Tibial nerve (tissue), 3 donors: ENCODE measurements around the gene NFATC3.
"Not testable (repeated sequence)": the region's sequence is repeated elsewhere in the genome, so short reads cannot be mapped to it uniquely, and the experiment has no call there.

Experiments used
- EP300 ChIP-seq, 2 donors: sonication (generic); formaldehyde crosslinking; IDR thresholded peaks; one replicate each; pipeline ENCODE4 v1.6.1; 2017; ENCODE audit warnings: antibody characterized with exemption in 2 of 2, mild to moderate bottlenecking in 1 of 2
- POLR2A ChIP-seq, 2 donors: fragments of 450-650 bp; IDR thresholded peaks; one replicate each; pipeline ENCODE4 v1.6.1; 2017; ENCODE audit warnings: antibody characterized with exemption in 2 of 2, mild to moderate bottlenecking in 2 of 2, moderate library complexity in 2 of 2

- not testable (repeated sequence) for TF ChIP-seq EP300, POLR2A (IDR thresholded peaks at IDR 0.05)
Measured at GRCh38 chr16:68107230-68107928, 22.2 kb downstream of the NFATC3 start.
